ENCODE data around the gene GLDN. TPM values are rescaled to one million over a fixed set of nuclear protein-coding genes. Genes with fewer than 3 reads are reported as not detected.

Gene GLDN
- total and polyA plus RNA-seq, 2 of the 8 experiments (the other 6 are each of a cell fraction or from before 2014, with no cell fraction given): 0.24 to 0.50 TPM

DNA sequence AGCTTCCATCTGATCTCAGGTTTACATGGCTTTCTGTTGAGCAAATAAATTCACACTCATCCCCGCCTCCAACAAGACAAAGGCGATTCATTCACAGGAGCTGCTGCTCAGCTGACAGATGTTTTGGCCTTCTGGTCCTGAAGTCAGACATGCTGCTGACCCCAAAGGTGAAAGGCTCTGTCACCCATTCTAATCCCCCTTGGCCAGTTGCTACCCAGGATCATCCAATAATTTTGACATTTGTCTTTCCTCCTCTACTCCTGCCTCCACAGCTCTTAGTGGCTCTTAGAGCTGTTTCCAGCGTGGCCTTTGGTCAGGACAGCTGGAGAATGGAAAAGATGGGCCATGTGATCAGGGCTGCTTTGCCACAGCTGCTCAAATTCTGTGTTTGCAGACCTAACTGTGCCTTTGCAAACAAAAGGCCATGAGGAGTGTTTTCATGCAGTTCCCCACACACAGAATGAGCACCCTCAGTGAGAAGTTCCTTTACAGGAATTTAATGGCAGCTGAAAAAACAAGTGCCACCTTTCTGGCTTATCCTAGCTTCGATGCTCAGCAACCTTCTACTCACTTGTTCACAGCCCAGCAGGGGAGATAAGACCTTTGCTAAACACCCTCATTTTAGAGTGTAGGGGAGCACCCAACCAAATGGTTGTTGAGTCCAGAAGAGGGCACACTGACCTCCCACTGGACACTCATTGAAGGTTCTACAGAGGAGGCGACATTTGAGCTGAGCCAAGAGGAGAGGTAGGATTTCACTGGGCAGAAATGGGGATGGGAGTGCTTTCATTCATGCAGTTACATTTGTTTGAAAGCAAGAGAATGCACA lies 42.1 kb upstream of the GLDN start:
- H2AK5ac ChIP-seq (ENCODE audit: low read depth, low read length): no peak overlapping the region
- no peak overlapping the region for H3K27ac ChIP-seq (ENCODE audit: low read depth, low read length)
- DNase-seq (ENCODE audit: low read depth in 1 of 2, low spot score in 2 of 2) (no peak), FAIRE-seq (no peak)
- ChIA-PET POLR2A (ENCODE audit: partially characterized antibody) (interaction anchor here (1.9 kb wide), 1 partner anchor 13 kb away, joined by 4 read pairs; no protein-coding TSS in a partner anchor), CTCF (ENCODE audit: partially characterized antibody) (interaction anchor here (0.7 to 4.2 kb wide), 6 partner anchors 12 to 170 kb away, joined by 3 to 24 read pairs (median 17); no protein-coding TSS in a partner anchor)
- H4K5ac ChIP-seq (ENCODE audit: insufficient read length, low read depth, low read length): no peak overlapping the region
- TF ChIP-seq, protein P1, sequence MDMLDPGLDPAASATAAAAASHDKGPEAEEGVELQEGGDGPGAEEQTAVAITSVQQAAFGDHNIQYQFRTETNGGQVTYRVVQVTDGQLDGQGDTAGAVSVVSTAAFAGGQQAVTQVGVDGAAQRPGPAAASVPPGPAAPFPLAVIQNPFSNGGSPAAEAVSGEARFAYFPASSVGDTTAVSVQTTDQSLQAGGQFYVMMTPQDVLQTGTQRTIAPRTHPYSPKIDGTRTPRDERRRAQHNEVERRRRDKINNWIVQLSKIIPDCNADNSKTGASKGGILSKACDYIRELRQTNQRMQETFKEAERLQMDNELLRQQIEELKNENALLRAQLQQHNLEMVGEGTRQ (IDR thresholded peaks at IDR 0.05; ENCODE audit: low read length): no peak
- TF ChIP-seq BRCA1 (IDR thresholded peaks at IDR 0.05; ENCODE audit: low read depth, low read length) (no peak), PHF8 (conservative IDR thresholded peaks at IDR 0.05; ENCODE audit: low read depth, low read length) (no peak), MAFK (IDR thresholded peaks at IDR 0.05; ENCODE audit: low read depth, low read length) (no peak), SUZ12 (IDR thresholded peaks at IDR 0.05; ENCODE audit: low read length) (0 out of 2 replicates have a peak, but pooled peaks have one; percentile 9)
- TF ChIP-seq, protein P2, sequence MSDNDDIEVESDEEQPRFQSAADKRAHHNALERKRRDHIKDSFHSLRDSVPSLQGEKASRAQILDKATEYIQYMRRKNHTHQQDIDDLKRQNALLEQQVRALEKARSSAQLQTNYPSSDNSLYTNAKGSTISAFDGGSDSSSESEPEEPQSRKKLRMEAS (IDR thresholded peaks at IDR 0.05): no peak
- TF ChIP-seq, protein P3, sequence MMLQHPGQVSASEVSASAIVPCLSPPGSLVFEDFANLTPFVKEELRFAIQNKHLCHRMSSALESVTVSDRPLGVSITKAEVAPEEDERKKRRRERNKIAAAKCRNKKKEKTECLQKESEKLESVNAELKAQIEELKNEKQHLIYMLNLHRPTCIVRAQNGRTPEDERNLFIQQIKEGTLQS (IDR thresholded peaks at IDR 0.05; ENCODE audit: insufficient read depth, low read depth, low read length): no peak
- H3K4me2 ChIP-seq (ENCODE audit: insufficient read depth in 1 of 2, low read depth in 2 of 2, low read length in 2 of 2): no peak overlapping the region
- no peaks in the 10 kb centered on the region; a peak in 1 of 7 replicates for H3K27me3 ChIP-seq (replicated peaks in 1 of 4; ENCODE audit: control insufficient read depth in 3 of 4, extremely low read depth in 1 of 4, insufficient read depth in 3 of 4, low read length in 3 of 4)
- H3K79me2 ChIP-seq (ENCODE audit: control insufficient read depth in 1 of 2, insufficient read depth in 2 of 2, low read length in 2 of 2): no peaks in the 10 kb centered on the region
- no peaks in the 10 kb centered on the region for H3K9me3 ChIP-seq (ENCODE audit: insufficient read depth in 2 of 2, low read depth in 1 of 2, low read length in 1 of 2)
- no peaks in the 10 kb centered on the region for H3K79me1 ChIP-seq (ENCODE audit: low read depth, low read length)
- H3K4ac ChIP-seq (replicated peaks; ENCODE audit: insufficient read length, low read depth, low read length): no peak overlapping the region
- no peaks in the 10 kb centered on the region for H4K20me1 ChIP-seq (replicated peaks in 1 of 2; ENCODE audit: control insufficient read depth in 1 of 2, insufficient read depth in 2 of 2, low read length in 2 of 2)
- no peaks in the 10 kb centered on the region for H3K23me2 ChIP-seq (ENCODE audit: low read depth, low read length)
- WGBS, 2 experiments (ENCODE audit: extremely low coverage in 1 of 2, insufficient coverage in 1 of 2, insufficient read length in 1 of 2, insufficient replicate concordance in 2 of 2, low coverage in 1 of 2, low lambda C conversion rate in 2 of 2, missing lambda C conversion rate in 1 of 2): 89% methylated on average over 5 of the region's 5 CpGs; no CpG with 5 or more reads in 1 of the 2 experiments
- no peak overlapping the region for H3K9ac ChIP-seq (replicated peaks in 1 of 4; ENCODE audit: extremely low read depth in 1 of 4, low read depth in 3 of 4, low read length in 3 of 4)
- no peak overlapping the region for H4K91ac ChIP-seq (replicated peaks; ENCODE audit: insufficient read length, low read length)
- no peak overlapping the region for H2BK120ac ChIP-seq (replicated peaks; ENCODE audit: low read depth, low read length)
- H2BK5ac ChIP-seq (ENCODE audit: low read depth, low read length): no peak overlapping the region
- H3K4me1 ChIP-seq (replicated peaks in 1 of 4; ENCODE audit: control insufficient read depth in 3 of 4, insufficient read depth in 4 of 4, low read length in 3 of 4): no peaks in the 10 kb centered on the region
- no peak overlapping the region for H3K4me3 ChIP-seq (ENCODE audit: extremely low read depth in 1 of 4, insufficient read depth in 2 of 4, low read depth in 3 of 4, low read length in 4 of 4)
- no peak overlapping the region for H3K14ac ChIP-seq (ENCODE audit: insufficient read length)
- H3K23ac ChIP-seq (ENCODE audit: insufficient read length): no peak overlapping the region
- no peak overlapping the region for H3K56ac ChIP-seq (replicated peaks; ENCODE audit: insufficient read length, low read depth, low read length)
- no peaks in the 10 kb centered on the region for H3K36me3 ChIP-seq (ENCODE audit: control insufficient read depth in 2 of 4, insufficient read depth in 4 of 4, low read length in 3 of 4)
- no peak overlapping the region for H2AFZ ChIP-seq (ENCODE audit: low read length)
- no peak overlapping the region for H2BK15ac ChIP-seq (ENCODE audit: low read length)
- H2BK12ac ChIP-seq (ENCODE audit: low read depth, low read length): no peak overlapping the region
- no peak overlapping the region for H4K8ac ChIP-seq (ENCODE audit: extremely low read depth, insufficient read depth, low read length)
- no peak overlapping the region for H2BK20ac ChIP-seq (ENCODE audit: low read length)
- H3K18ac ChIP-seq (ENCODE audit: extremely low read depth, low read length): no peak overlapping the region
